Glutamatergic neuron (in vitro differentiated cells): ENCODE measurements around the gene WDR91. TPM values are rescaled to one million over a fixed set of nuclear protein-coding genes. Genes with fewer than 3 reads are reported as not detected.

Experiments used
- DNase-seq: peaks from one replicate; pipeline ENCODE4 v3.0.0; 2022
- H3K27ac Mint-ChIP-seq: one replicate; pipeline ENCODE4 v1.8.0; 2020; ENCODE audit warnings: mild to moderate bottlenecking, mixed read lengths, inconsistent platforms; ENCODE audit not compliant: unreplicated experiment
- H3K27me3 Mint-ChIP-seq: one replicate; pipeline ENCODE4 v1.8.0; 2020; ENCODE audit warnings: mild to moderate bottlenecking, moderate library complexity, mixed read lengths, inconsistent platforms; ENCODE audit not compliant: unreplicated experiment
- H3K36me3 Mint-ChIP-seq: one replicate; pipeline ENCODE4 v1.8.0; 2020; ENCODE audit warnings: mild to moderate bottlenecking, mixed read lengths, inconsistent platforms; ENCODE audit not compliant: unreplicated experiment
- H3K4me1 Mint-ChIP-seq: one replicate; pipeline ENCODE4 v1.8.0; 2020; ENCODE audit warnings: mild to moderate bottlenecking, low read depth, mixed read lengths, inconsistent platforms; ENCODE audit not compliant: unreplicated experiment
- H3K4me3 Mint-ChIP-seq: one replicate; pipeline ENCODE4 v1.8.0; 2020; ENCODE audit warnings: mild to moderate bottlenecking, mixed read lengths, inconsistent platforms; ENCODE audit not compliant: unreplicated experiment
- H3K9me3 Mint-ChIP-seq: one replicate; pipeline ENCODE4 v1.8.0; 2020; ENCODE audit warnings: mild to moderate bottlenecking, moderate library complexity, mixed read lengths, inconsistent platforms; ENCODE audit not compliant: unreplicated experiment
- total RNA-seq: library from RNA; stranded (reverse); fragmentation: NEBNext Ultra II Directional; extraction: Animal tissue kit (Norgen Biotek cat#: 25700); gene quantifications from one replicate; pipeline ENCODE4 v1.2.1, GENCODE V29; 2021; ENCODE audit not compliant: unreplicated experiment
- TF ChIP-seq, protein P1 (sequence below): fragments of 200-600 bp; sonication (generic); IDR thresholded peaks from one replicate; pipeline ENCODE4 v1.5.0; 2021; ENCODE audit not compliant: partially characterized antibody, unreplicated experiment

Gene WDR91
- total RNA-seq, 1 donor from 2014 or later, result 24.5 TPM

DNA sequence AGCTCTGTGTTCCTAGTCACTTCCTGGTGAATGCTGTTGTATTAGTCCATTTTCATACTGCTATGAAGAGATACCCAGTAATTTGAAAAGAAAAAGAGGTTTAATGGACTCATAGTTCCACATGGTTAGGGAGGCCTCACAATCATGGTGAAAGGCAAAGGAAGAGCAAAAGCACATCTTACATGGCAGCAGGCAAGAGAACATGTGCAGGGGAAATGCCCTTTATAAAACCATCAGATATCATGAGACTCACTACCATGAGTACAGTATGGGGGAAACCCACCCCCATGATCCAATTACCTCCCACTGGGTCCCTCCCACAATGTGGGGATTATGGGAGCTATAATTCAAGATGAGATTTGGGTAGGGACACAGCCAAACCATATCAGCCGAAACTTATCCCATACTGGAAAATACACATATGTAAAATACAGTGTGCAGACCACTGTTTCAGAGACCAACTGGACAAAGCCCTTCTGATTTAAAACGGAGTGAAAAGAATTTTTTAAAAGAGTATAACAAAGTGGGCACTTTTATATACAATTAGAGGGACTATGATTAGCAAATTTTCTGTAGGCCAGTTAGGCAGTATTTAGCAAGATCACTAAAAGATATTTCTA lies 48.8 kb downstream of the WDR91 start:
- peaks cover 1% of the 10 kb centered on the region for H3K27me3 Mint-ChIP-seq
- no peak for DNase-seq
- TF ChIP-seq, protein P1, sequence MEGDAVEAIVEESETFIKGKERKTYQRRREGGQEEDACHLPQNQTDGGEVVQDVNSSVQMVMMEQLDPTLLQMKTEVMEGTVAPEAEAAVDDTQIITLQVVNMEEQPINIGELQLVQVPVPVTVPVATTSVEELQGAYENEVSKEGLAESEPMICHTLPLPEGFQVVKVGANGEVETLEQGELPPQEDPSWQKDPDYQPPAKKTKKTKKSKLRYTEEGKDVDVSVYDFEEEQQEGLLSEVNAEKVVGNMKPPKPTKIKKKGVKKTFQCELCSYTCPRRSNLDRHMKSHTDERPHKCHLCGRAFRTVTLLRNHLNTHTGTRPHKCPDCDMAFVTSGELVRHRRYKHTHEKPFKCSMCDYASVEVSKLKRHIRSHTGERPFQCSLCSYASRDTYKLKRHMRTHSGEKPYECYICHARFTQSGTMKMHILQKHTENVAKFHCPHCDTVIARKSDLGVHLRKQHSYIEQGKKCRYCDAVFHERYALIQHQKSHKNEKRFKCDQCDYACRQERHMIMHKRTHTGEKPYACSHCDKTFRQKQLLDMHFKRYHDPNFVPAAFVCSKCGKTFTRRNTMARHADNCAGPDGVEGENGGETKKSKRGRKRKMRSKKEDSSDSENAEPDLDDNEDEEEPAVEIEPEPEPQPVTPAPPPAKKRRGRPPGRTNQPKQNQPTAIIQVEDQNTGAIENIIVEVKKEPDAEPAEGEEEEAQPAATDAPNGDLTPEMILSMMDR, result no peak
- peaks cover 10% of the 10 kb centered on the region for H3K9me3 Mint-ChIP-seq
- H3K4me3 Mint-ChIP-seq, result no peak overlapping the region
- peaks cover 18% of the 10 kb centered on the region for H3K4me1 Mint-ChIP-seq
- H3K36me3 Mint-ChIP-seq, result peaks cover 24% of the 10 kb centered on the region
- no peak overlapping the region for H3K27ac Mint-ChIP-seq

DNA sequence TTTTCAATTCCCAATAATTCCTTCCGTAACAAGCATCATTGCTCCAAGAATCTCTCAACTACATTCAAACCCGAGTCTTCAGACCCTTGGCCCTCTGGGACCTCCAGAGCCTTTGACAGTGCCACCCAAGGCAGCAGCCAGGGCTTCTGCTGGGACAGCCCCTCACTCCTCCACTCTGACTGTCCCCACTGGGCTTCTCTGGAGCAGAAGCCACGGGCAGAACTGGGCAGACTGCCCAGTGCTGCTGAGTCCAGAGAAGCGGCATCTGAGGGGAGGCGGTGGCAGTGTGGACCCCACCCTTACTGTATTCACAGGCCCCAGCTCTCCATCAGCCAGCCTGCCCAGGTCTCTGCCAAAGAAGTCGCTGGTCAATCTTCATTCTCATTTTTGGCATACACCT lies 49.7 kb downstream of the WDR91 start:
- Mint-ChIP-seq H3K4me3 (no peak overlapping the region), H3K4me1 (peaks cover 18% of the 10 kb centered on the region), H3K36me3 (peaks cover 30% of the 10 kb centered on the region), H3K9me3 (peaks cover 16% of the 10 kb centered on the region), H3K27ac (peak overlapping the region; percentile 93), H3K27me3 (peaks cover 3% of the 10 kb centered on the region)
- DNase-seq, result no peak
- TF ChIP-seq, protein P1, result no peak

DNA sequence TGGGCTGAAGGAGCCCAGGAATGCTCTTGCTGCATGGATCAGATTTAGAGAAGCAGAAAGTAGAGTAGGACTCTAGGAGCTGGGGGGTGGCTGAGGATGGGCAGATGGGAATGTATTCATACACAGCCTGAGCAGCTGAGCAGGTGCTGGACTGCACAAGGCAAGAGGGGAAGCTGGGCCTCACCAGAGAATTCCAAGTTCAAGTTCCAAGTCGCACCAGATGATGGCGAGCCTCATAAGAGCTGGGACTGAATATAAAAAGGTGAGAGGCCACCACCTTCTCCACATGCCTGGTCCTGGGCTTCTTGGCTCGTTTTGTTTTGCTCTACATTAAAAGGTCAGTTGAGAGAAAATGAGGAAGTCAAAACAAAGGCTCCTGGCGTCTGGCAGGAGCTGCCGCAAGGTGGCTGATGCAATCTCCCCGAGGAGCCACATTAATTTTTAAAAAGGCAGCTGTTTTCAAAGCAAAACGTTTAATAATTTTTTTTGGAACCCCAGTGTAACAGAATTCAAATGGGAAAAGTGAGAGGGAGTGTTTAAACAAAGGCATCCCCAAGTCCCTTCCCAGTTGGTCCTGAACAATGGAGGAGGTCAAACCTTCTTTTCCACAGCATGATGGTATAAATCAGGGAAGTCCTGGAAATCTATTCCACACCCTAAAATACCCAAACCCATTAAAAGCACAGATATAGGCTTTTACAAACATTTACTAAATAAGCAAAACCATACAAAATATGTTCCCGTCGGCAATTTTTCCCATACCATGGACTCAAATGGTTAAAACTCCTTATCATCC lies 50.3 kb downstream of the WDR91 start:
- TF ChIP-seq, protein P1, result no peak
- Mint-ChIP-seq H3K27me3 (peaks cover 3% of the 10 kb centered on the region), H3K27ac (peak overlapping the region; percentile 93), H3K9me3 (peaks cover 19% of the 10 kb centered on the region), H3K36me3 (peaks cover 36% of the 10 kb centered on the region), H3K4me1 (peaks cover 18% of the 10 kb centered on the region), H3K4me3 (peak overlapping the region; percentile 50)
- DNase-seq, result no peak

DNA sequence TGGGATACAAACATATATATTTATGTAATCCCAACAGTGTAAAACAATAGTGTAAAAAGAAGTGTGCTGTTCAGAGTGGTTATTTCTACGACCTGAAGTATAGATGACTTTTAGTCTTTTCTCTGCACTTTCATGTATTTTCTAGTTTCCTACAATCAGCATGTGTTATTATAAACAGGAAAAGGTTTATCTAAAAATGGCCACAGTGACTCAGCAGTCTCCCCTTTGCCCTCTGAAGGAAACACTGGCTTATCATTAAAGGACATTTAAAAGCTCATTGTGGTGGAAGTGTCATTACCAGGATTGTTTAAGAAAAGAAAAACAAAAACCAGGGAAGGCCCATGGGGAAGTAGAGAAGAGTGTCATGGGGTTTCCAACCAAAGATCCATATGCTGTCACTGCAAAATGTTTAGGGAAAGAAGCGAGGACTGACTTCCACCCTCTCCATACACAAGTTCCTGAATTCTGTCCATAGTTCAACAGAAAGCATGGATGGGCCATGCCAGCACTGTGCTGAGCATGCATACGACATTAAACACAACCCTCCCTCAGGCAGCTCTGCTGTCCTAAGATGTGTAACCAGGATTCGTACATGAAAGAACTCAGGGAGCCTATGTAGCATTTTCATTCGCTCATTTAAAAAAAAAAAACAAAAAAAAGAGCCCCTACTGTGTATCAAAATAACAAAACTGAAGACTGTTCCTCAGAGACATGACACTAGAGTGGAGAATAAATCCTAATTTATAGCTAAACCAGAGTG lies 51.0 kb downstream of the WDR91 start:
- TF ChIP-seq, protein P1, result no peak
- Mint-ChIP-seq H3K4me3 (peak overlapping the region; percentile 50), H3K9me3 (peaks cover 20% of the 10 kb centered on the region), H3K27me3 (peaks cover 3% of the 10 kb centered on the region), H3K4me1 (peaks cover 18% of the 10 kb centered on the region), H3K27ac (peak overlapping the region; percentile 93), H3K36me3 (peaks cover 43% of the 10 kb centered on the region)
- no peak for DNase-seq
